ENCODE measurements around the gene NTN3.

- TF ChIP-seq POLR2A (IDR thresholded peaks at IDR 0.05; ENCODE audit: low read length) = no peak
- TF ChIP-seq CTCF (IDR thresholded peaks at IDR 0.05) = no peak
- TF ChIP-seq JUNB (IDR thresholded peaks at IDR 0.05) = no peak
- TF ChIP-seq USF2 (IDR thresholded peaks at IDR 0.05) = no peak
- TF ChIP-seq HDAC2 (IDR thresholded peaks at IDR 0.05) = no peak
- TF ChIP-seq BHLHE40 (IDR thresholded peaks at IDR 0.05; ENCODE audit: low read depth, low read length) = no peak
- TF ChIP-seq RARB (CRISPR knock-in tag; IDR thresholded peaks at IDR 0.05) = no peak
- no peak for TF ChIP-seq CEBPB (IDR thresholded peaks at IDR 0.05)
Observed at GRCh38 chr16:2436110-2436509, 35.0 kb upstream of the NTN3 start.

Data from A549 (cell line).